Fibroblast of the aortic adventitia (primary cell): ENCODE measurements around the gene LRRC74B. TPM values are rescaled to one million over a fixed set of nuclear protein-coding genes. Genes with fewer than 3 reads are reported as not detected.

Experiments used
- DNase-seq: peaks from one replicate; pipeline ENCODE4 v3.0.0-alpha.2; 2010; ENCODE audit warnings: low read depth
- H3K4me3 ChIP-seq: 2 replicates; pipeline ENCODE4 v1.5.1; 2011; ENCODE audit warnings: low read depth, mild to moderate bottlenecking, control low read depth, low read length, moderate library complexity
- total RNA-seq: library from RNA; depleted of rRNA; stranded (reverse); fragments of >200 nt; gene quantifications from 2 replicates; pipeline ENCODE4 v1.2.3, GENCODE V29; 2012; ENCODE audit warnings: low replicate concordance
- TF ChIP-seq, protein P1 (sequence below): IDR thresholded peaks from 2 replicates; pipeline ENCODE4 v1.5.1; 2011; ENCODE audit warnings: mild to moderate bottlenecking, low read length, control low read depth, inconsistent platforms; ENCODE audit not compliant: insufficient read depth

The LRRC74B gene
- total RNA-seq, 1 donor: not detected

DNA sequence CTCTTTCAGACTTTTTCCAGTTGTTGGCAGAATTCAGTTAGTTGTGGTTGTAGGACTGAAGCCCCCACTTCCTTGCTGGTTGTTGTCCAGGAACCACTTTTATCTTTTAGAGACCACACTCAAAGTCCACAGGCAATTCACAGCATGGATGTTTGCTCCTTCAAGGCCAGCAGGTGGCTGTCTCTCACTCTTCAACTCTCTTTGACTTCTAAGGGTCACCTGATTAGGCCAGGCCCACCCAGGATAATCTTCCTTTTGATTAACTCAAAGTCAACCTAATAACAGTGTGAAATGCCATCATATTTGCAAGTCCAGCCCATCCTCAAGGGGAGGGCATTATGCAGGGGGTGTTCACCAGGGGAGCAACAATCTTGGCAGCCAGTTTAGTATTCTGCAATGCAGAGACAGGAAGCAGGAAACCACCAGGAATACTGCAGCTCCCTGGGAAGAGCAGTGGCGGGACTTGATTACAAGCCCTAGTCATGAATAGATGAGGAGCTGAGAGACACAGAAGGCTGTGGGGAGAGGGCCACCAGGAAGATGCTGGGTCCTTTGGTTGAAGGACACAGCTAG lies 52.4 kb downstream of the LRRC74B start:
- DNase-seq: no peak
- no peak overlapping the region for H3K4me3 ChIP-seq
- TF ChIP-seq, protein P1, sequence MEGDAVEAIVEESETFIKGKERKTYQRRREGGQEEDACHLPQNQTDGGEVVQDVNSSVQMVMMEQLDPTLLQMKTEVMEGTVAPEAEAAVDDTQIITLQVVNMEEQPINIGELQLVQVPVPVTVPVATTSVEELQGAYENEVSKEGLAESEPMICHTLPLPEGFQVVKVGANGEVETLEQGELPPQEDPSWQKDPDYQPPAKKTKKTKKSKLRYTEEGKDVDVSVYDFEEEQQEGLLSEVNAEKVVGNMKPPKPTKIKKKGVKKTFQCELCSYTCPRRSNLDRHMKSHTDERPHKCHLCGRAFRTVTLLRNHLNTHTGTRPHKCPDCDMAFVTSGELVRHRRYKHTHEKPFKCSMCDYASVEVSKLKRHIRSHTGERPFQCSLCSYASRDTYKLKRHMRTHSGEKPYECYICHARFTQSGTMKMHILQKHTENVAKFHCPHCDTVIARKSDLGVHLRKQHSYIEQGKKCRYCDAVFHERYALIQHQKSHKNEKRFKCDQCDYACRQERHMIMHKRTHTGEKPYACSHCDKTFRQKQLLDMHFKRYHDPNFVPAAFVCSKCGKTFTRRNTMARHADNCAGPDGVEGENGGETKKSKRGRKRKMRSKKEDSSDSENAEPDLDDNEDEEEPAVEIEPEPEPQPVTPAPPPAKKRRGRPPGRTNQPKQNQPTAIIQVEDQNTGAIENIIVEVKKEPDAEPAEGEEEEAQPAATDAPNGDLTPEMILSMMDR: no peak

DNA sequence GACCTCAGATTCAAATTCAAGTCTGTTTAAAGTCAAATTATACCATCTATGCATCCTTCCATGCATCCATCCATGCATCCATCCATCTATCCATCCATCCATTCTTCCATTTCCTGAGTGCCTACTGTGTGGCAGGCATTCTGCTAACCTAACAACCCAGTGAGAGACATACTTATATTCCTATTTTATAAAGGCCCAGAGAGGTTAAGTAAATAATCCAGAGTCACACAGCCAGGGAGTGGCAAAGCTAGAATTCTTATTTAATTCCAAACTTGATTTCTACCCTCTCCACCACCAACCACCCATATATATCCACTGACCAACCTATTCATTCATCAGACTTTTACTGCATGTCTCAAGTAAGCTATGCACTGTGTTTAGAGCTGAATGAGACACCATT lies 53.8 kb downstream of the LRRC74B start:
- no peak overlapping the region for H3K4me3 ChIP-seq
- TF ChIP-seq, protein P1: no peak
- DNase-seq: no peak

DNA sequence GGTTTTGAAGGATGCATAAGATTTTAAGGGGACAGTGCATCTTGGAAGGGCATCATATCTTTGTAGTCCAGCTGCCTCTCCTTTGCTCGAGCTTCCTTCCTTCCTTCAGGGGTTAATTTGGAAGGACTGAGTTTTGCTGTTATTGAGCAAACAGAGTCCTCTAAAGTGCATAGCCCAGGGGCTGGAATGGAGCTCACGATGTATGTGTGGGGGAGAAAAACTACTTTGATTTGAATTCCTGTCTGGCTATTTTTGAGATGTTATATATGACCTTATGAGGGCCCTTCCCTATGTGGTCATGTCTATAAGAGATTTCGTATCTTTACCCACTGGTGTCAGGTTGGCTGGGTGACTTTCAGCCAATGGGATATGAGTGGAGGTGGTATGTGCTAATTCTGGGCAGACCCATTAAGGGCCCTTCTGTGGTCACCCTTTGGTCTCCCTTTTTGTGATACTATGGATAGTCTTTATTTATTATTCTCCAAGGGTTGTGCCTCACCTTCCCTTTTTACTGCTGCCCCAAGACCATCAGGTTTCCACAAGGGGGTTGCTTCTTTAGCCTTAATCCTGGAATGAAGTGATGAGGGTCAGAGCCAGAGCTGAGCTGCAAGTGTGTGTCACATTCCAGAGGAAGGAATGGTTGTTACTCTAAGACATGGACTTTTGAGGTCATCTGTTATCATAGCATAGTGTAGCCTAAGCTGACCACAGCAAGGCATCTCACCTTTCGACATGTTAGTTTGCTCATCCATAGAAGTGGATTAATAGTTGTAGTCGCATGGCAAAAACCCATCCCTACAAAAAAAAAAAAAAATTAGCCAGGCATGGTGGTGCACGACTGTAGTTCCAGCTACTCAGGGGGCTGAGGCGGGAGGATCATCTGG lies 54.6 kb downstream of the LRRC74B start:
- TF ChIP-seq, protein P1: no peak
- H3K4me3 ChIP-seq: no peak overlapping the region
- no peak for DNase-seq

DNA sequence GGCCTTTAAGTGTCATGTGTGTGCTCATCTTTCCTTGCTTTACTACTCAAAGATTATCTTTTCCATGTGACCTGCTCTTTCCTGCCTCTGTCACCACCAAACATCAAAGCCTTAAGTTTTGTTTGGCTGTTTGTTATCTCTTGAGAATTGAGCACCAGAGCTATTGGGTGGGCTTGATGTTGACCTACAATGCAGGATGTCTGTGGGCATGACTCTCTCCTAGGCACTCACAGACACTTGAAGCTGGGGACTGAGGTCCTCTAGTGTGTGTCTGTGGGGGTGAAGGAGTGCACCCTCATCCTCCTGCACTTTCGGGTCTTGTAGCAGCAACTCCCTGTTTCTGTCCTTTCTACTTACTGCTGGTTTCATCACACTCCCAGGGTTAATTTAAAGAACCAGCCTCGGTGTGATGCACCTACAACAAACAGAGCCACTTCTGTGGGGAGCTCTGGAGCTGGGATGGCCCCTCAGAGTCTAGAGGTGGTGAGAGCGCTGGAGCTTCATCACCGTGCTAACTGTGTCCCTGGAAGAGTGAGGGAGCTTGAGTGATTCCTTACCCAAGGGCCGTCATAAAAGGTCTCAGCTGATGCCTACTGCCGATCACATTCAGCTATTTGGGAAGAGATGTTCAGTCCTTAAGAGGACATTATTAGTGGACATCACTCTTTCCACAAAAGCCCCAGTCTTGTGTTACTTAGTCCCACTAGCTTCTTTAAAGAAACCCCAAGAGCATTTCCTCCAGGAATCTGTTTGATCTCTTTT lies 56.3 kb downstream of the LRRC74B start:
- H3K4me3 ChIP-seq: no peak overlapping the region
- no peak for DNase-seq
- TF ChIP-seq, protein P1: no peak

DNA sequence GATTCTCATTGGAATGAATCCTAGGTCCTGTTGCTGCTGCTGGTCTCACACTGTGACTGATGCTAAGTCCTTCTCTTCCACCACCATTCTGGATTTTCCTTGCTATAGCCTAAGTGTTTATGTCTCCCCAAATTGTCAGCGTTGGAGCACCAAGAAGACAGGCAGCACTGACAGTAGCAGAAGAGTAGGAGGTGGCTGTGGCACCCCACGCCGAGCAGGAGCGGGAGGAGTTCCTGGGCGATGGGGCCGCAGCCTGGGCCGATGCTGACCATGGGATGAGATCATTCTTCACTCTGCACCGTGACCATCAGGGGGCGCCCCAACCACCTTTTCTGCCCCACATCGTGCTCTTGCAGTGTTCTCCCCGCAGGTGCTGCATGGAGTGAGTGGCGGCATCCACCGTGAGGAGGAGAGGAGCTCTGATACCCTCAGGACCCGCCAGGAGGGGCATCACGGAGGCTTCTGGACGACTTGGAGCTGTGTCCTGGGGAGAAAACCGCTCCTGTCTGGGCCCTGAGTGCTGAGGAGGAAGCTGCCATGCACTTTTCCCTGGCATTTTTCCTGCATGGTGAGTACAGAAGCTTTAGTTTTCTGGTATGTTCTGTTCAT lies 57.0 kb downstream of the LRRC74B start:
- DNase-seq: peak; percentile 37
- H3K4me3 ChIP-seq: no peak overlapping the region
- TF ChIP-seq, protein P1: peak; percentile 67

DNA sequence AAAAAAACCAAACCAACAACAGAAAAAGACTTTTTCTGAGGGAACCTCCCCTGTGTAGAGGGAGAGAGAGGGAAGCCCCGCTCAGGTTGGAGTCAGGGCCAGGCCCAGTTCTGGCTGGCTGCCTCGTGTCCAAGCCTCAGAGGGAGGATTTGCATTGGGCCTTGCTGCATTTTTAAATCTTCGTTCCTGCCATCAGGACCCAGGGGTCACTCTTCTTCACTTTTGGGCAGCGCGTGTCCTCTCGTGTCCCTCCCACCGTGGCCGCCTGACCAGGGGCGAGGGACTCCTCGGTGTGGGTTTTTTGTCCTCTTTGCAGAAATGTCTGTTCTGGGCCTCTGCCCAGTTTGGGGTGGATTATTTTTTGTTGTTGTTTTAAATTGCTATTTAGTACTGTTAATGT lies 57.9 kb downstream of the LRRC74B start:
- TF ChIP-seq, protein P1: no peak

More for the DNA sequence above, 57.9 kb downstream of the LRRC74B start:
- no peak overlapping the region for H3K4me3 ChIP-seq
- no peak for DNase-seq
